ENCODE results near the gene KCNK18. TPM values are rescaled to one million over a fixed set of nuclear protein-coding genes. Genes with fewer than 3 reads are reported as not detected.

KCNK18 gene
- polyA plus RNA-seq, 2 of the 4 experiments (the other 2 are of a cell fraction): not detected

- 66% methylated on average over 2 of the region's 2 CpGs for WGBS (ENCODE audit: missing lambda C conversion rate)
Observed at GRCh38 chr10:117215079-117215478, 17.8 kb downstream of the KCNK18 start.

GRCh38 chr10:117216028-117216427 lies 18.7 kb downstream of the KCNK18 start:
- Histone ChIP-seq H3K9me3 (peaks cover 20% of the 10 kb centered on the region), H3K4me2 (peak overlapping the region; percentile 97), H3K27ac (peak overlapping the region; percentile 46 to 94; a peak in 5 of 6 replicates), H3K4me1 (peaks cover 30% of the 10 kb centered on the region), H3K4me3 (peak overlapping the region; percentile 63)
- ATAC-seq: no peak
- WGBS (ENCODE audit: missing lambda C conversion rate): 62% methylated on average over 13 of the region's 15 CpGs
- CTCF ChIA-PET: interaction anchor here (0.6 to 7.3 kb wide), 84 partner anchors 10 to 1242 kb away, joined by 3 to 221 read pairs (median 5); partner anchors contain the start of gene KCNK18
- no peak for DNase-seq (ENCODE audit: low read depth in 1 of 2, low spot score in 1 of 2)
- POLR2A ChIA-PET: interaction anchor here (1.2 to 1.7 kb wide), 2 partner anchors 104 to 246 kb away, joined by 3 to 13 read pairs; no protein-coding TSS in a partner anchor
- TF ChIP-seq CBX8 (IDR thresholded peaks at IDR 0.05): no peak
- no peak for TF ChIP-seq HOXB13 (CRISPR knock-in tag; IDR thresholded peaks at IDR 0.05; ENCODE audit: low read depth)
- no peak for TF ChIP-seq JUNB (IDR thresholded peaks at IDR 0.05)
- TF ChIP-seq NPAS2 (CRISPR knock-in tag; IDR thresholded peaks at IDR 0.05; ENCODE audit: borderline replicate concordance): no peak
- TF ChIP-seq ESRRA (IDR thresholded peaks at IDR 0.05; ENCODE audit: borderline replicate concordance, low read length): no peak
- TF ChIP-seq MAZ (IDR thresholded peaks at IDR 0.05; ENCODE audit: borderline replicate concordance, low read depth, low read length): no peak
- no peak for TF ChIP-seq HOXA7 (CRISPR knock-in tag; IDR thresholded peaks at IDR 0.05)
- TF ChIP-seq ZFP36 (IDR thresholded peaks at IDR 0.05; ENCODE audit: borderline replicate concordance, partially characterized antibody): no peak
- no peak for TF ChIP-seq FOSB (CRISPR knock-in tag; IDR thresholded peaks at IDR 0.05)
- no peak for FAIRE-seq

More at GRCh38 chr10:117215079-117215478, 17.8 kb downstream of the KCNK18 start:
- Histone ChIP-seq H3K4me3 (no peak overlapping the region), H3K4me2 (peak overlapping the region; percentile 46; the same call in 2 of the 3 replicates), H3K4me1 (peaks cover 21% of the 10 kb centered on the region), H3K9me3 (peaks cover 22% of the 10 kb centered on the region), H3K27ac (no peak overlapping the region)
- ATAC-seq: no peak
- FAIRE-seq: no peak
- POLR2A ChIA-PET: no interaction called here
- no peak for DNase-seq (ENCODE audit: low read depth in 1 of 2, low spot score in 1 of 2)
- no peak for TF ChIP-seq RFX5 (IDR thresholded peaks at IDR 0.05)
- no peak for TF ChIP-seq REST (IDR thresholded peaks at IDR 0.05)
- TF ChIP-seq TFCP2L1 (CRISPR knock-in tag; IDR thresholded peaks at IDR 0.05): no peak
- no peak for TF ChIP-seq MYC (IDR thresholded peaks at IDR 0.05; ENCODE audit: borderline replicate concordance, low read length)
- TF ChIP-seq PBX3 (IDR thresholded peaks at IDR 0.05): no peak
- no peak for TF ChIP-seq KDM5A (IDR thresholded peaks at IDR 0.05)
- TF ChIP-seq, protein P1, sequence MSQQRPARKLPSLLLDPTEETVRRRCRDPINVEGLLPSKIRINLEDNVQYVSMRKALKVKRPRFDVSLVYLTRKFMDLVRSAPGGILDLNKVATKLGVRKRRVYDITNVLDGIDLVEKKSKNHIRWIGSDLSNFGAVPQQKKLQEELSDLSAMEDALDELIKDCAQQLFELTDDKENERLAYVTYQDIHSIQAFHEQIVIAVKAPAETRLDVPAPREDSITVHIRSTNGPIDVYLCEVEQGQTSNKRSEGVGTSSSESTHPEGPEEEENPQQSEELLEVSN (IDR thresholded peaks at IDR 0.05; ENCODE audit: borderline replicate concordance, low read depth): no peak
- TF ChIP-seq FOSB (CRISPR knock-in tag; IDR thresholded peaks at IDR 0.05): no peak
- TF ChIP-seq CBX2 (IDR thresholded peaks at IDR 0.05; ENCODE audit: borderline replicate concordance, low read depth): no peak
- TF ChIP-seq RARB (CRISPR knock-in tag; IDR thresholded peaks at IDR 0.05): no peak
- TF ChIP-seq POLR2AphosphoS2 (conservative IDR thresholded peaks at IDR 0.05; ENCODE audit: low read length): no peak
- CTCF ChIA-PET: interaction anchor here (0.8 to 7.3 kb wide), 11 partner anchors 12 to 765 kb away, joined by 4 to 221 read pairs (median 19); partner anchors contain the start of gene KCNK18

Measured in A549 (cell line).